NB4 (cell line): Measurements from ENCODE around the gene MYRFL.

Source experiments
- TF ChIP-seq, protein P1 (sequence below): IDR thresholded peaks from one replicate; pipeline ENCODE4 v1.5.1; 2012; ENCODE audit warnings: low read depth, low read length
- TF ChIP-seq, protein P2 (sequence below): IDR thresholded peaks from 2 replicates; pipeline ENCODE4 v1.6.1; 2011; ENCODE audit warnings: low read depth, low read length

DNA sequence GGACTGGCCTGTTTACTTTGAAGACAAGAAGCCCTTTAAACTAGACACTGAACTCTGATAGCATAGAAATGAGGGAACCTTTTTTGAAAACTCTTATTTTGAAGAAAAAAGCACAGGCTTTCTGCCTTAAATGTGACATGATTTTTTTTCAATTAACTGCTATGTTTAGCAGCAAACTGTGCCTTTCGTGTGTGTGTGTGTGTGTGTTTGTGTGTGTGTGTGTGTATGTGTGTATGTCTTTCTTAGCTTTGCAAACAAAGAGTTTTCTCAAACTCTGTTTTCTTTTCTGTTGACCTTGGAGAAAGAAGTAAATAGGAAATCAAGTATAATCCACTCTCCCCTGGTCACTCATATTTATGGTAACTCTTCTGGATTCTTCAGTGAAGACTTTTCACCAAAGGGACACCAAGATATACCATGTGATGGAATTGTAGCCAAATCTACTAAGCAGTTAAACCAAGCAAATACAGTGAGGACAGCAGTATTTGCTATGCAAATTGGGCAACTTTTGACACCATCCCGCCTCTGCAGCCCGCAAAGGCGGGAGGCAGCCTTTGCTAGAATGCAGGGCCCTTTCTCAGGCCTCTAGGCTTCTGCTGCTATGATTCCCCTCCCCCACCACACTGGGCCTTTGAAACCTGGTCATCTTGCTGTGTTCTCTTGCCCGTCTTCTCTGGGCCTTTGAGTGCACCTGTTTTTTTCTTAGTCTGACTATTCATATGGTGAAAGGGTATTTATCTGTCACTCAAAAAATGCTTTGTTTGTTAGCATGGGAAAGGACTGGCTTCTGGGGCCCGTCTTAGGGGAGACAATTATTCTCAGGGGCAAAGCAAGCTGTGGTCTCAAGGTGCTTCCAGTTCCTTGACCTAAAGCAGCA, 107.9 kb downstream of the MYRFL start:
- TF ChIP-seq, protein P1, sequence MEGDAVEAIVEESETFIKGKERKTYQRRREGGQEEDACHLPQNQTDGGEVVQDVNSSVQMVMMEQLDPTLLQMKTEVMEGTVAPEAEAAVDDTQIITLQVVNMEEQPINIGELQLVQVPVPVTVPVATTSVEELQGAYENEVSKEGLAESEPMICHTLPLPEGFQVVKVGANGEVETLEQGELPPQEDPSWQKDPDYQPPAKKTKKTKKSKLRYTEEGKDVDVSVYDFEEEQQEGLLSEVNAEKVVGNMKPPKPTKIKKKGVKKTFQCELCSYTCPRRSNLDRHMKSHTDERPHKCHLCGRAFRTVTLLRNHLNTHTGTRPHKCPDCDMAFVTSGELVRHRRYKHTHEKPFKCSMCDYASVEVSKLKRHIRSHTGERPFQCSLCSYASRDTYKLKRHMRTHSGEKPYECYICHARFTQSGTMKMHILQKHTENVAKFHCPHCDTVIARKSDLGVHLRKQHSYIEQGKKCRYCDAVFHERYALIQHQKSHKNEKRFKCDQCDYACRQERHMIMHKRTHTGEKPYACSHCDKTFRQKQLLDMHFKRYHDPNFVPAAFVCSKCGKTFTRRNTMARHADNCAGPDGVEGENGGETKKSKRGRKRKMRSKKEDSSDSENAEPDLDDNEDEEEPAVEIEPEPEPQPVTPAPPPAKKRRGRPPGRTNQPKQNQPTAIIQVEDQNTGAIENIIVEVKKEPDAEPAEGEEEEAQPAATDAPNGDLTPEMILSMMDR: no peak
- TF ChIP-seq, protein P2, sequence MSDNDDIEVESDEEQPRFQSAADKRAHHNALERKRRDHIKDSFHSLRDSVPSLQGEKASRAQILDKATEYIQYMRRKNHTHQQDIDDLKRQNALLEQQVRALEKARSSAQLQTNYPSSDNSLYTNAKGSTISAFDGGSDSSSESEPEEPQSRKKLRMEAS: no peak
